A673 (cell line): ENCODE data around the gene FAM120A.

Experiments
- CTCF ChIP-seq: fragments of 300-800, 200-600 bp; sonication (generic); conservative IDR thresholded peaks from 2 replicates; pipeline ENCODE4 v1.5.1; 2017; ENCODE audit warnings: low read depth, mild to moderate bottlenecking, antibody characterized with exemption, low read length, moderate library complexity, mixed read lengths
- EZH2 ChIP-seq: fragments of 200-600 bp; sonication (generic); IDR thresholded peaks from 2 replicates; pipeline ENCODE4 v1.6.1; 2017; ENCODE audit warnings: borderline replicate concordance, low read depth, mild to moderate bottlenecking, mixed read lengths, antibody characterized with exemption, low read length; ENCODE audit not compliant: poor library complexity, severe bottlenecking

GRCh38 chr9:93614830-93615468, 163.5 kb downstream of the FAM120A start:
- TF ChIP-seq EZH2 (no peak), CTCF (no peak)
